SK-N-SH (cell line): Measurements from ENCODE around the gene ENDOG. TPM values are rescaled to one million over a fixed set of nuclear protein-coding genes. Genes with fewer than 3 reads are reported as not detected.
A peak's percentile ranks its signal among the peaks of the same experiment; 100 is the strongest.
"Not testable (repeated sequence)": the region's sequence is repeated elsewhere in the genome, so short reads cannot be mapped to it uniquely, and the experiment has no call there.

ENCODE experiments used
- CTCF ChIA-PET: fragments of 300-600, 350-600 bp; formaldehyde crosslinking; extraction: SDS; loops from one replicate; lab custom pipeline; 2021; lab: Yijun Ruan, JAX
- POLR2A ChIA-PET: fragments of 350-600 bp; sonication (Branson Sonifier 250); formaldehyde crosslinking; extraction: SDS; loops from one replicate; lab custom pipeline; 2020; ENCODE audit warnings: antibody characterized with exemption, inconsistent platforms; lab: Yijun Ruan, JAX
- DNase-seq: peaks from one replicate; pipeline ENCODE4 v3.0.0; 2012
- H2AFZ ChIP-seq: fragments of 200-600 bp; sonication (generic); 2 replicates; pipeline ENCODE4 v1.8.1; 2016; ENCODE audit warnings: antibody characterized with exemption, mild to moderate bottlenecking, low read depth
- H3F3A ChIP-seq: fragments of 200-600 bp; sonication (generic); replicated peaks from 2 replicates; pipeline ENCODE3; 2016; ENCODE audit warnings: antibody characterized with exemption, mild to moderate bottlenecking; ENCODE audit not compliant: insufficient read depth
- H3K27ac ChIP-seq, 2 experiments: fragments of 200-500 bp in 1 of 2; fragments of 200-600 bp in 1 of 2; sonication (Bioruptor generic) in 1 of 2; sonication (generic), shearing (Covaris generic) in 1 of 2; 2 replicates each; pipeline versions ENCODE4 v1.5.1 to v1.6.1; 2014 to 2016; ENCODE audit warnings: low read depth in 2 of 2, inconsistent platforms in 1 of 2, low read length in 1 of 2, mild to moderate bottlenecking in 1 of 2, mixed read lengths in 1 of 2
- H3K27me3 ChIP-seq: fragments of 200-600 bp; sonication (generic), shearing (Covaris generic); 2 replicates; pipeline ENCODE4 v1.6.1; 2016; ENCODE audit warnings: mixed run types; ENCODE audit not compliant: insufficient read depth
- H3K36me3 ChIP-seq, 2 experiments: fragments of 200-500 bp in 1 of 2; fragments of 200-600 bp in 1 of 2; sonication (Bioruptor generic) in 1 of 2; sonication (generic) in 1 of 2; replicated peaks in 1 of 2; 2 replicates each; pipeline versions ENCODE3 to v1.5.1; 2014 to 2016; ENCODE audit warnings: low read length in 1 of 2, mild to moderate bottlenecking in 1 of 2; ENCODE audit not compliant: insufficient read depth in 2 of 2, control insufficient read depth in 1 of 2
- H3K4me1 ChIP-seq, 2 experiments: fragments of 200-500 bp in 1 of 2; fragments of 200-600 bp in 1 of 2; sonication (Bioruptor generic) in 1 of 2; sonication (generic), shearing (Covaris generic) in 1 of 2; 2 replicates each; pipeline versions ENCODE4 v1.5.1 to v1.6.1; 2014 to 2016; ENCODE audit warnings: low read depth in 1 of 2, low read length in 1 of 2, mixed run types in 1 of 2; ENCODE audit not compliant: insufficient read depth in 2 of 2, control insufficient read depth in 1 of 2
- H3K4me2 ChIP-seq: fragments of 200-600 bp; sonication (generic), shearing (Covaris generic); 2 replicates; pipeline ENCODE4 v1.6.1; 2017; ENCODE audit warnings: mixed run types
- H3K4me3 ChIP-seq, 2 experiments: fragments of 200-500 bp in 1 of 2; fragments of 200-600 bp in 1 of 2; sonication (Bioruptor generic) in 1 of 2; sonication (generic), shearing (Covaris generic) in 1 of 2; 2 replicates each; pipeline versions ENCODE4 v1.5.1 to v1.8.1; 2014 to 2016; ENCODE audit warnings: low read depth in 2 of 2, inconsistent platforms in 1 of 2, low read length in 1 of 2, mild to moderate bottlenecking in 1 of 2, mixed read lengths in 1 of 2, moderate library complexity in 1 of 2
- H3K79me2 ChIP-seq: fragments of 200-600 bp; sonication (generic); 2 replicates; pipeline ENCODE4 v1.8.1; 2017; ENCODE audit warnings: mild to moderate bottlenecking; ENCODE audit not compliant: insufficient read depth
- H3K9ac ChIP-seq: fragments of 200-600 bp; sonication (generic); 2 replicates; pipeline ENCODE4 v1.6.1; 2017; ENCODE audit warnings: mixed run types
- H3K9me2 ChIP-seq: fragments of 200-600 bp; sonication (generic); 2 replicates; pipeline ENCODE4 v1.6.1; 2017; ENCODE audit warnings: mixed run types
- H3K9me3 ChIP-seq: fragments of 200-600 bp; sonication (generic); 2 replicates; pipeline ENCODE4 v1.6.1; 2017; ENCODE audit warnings: mixed run types, mild to moderate bottlenecking, moderate library complexity
- H4K20me1 ChIP-seq: fragments of 200-600 bp; sonication (generic); 2 replicates; pipeline ENCODE4 v1.6.1; 2017; ENCODE audit warnings: mild to moderate bottlenecking, mixed run types; ENCODE audit not compliant: insufficient read depth
- FOXM1 ChIP-seq: IDR thresholded peaks from 2 replicates; pipeline ENCODE4 v1.4.0; 2012; ENCODE audit warnings: low read depth, mild to moderate bottlenecking
- TCF12 ChIP-seq: IDR thresholded peaks from 2 replicates; pipeline ENCODE4 v1.4.0; 2012
- WGBS: methylation state at CpG from one replicate; pipeline ENCODE4 v1.1.6; 2017; ENCODE audit warnings: low lambda C conversion rate; 5-methylcytosine and 5-hydroxymethylcytosine counted together
- polyA plus RNA-seq, 3 experiments: library from polyadenylated mRNA; depleted of rRNA; stranded (reverse); fragments of >200 nt; gene quantifications; 2 replicates each; pipeline ENCODE4 v1.2.3, GENCODE V29; 2012
- TF ChIP-seq, protein P1 (sequence below): fragments of 150-350 bp; IDR thresholded peaks from 2 replicates; pipeline ENCODE4 v1.6.1; 2016; ENCODE audit warnings: mild to moderate bottlenecking, low read depth, low read length
- TF ChIP-seq, protein P2 (sequence below): IDR thresholded peaks from 2 replicates; pipeline ENCODE4 v1.4.0; 2012; ENCODE audit warnings: low read depth, borderline replicate concordance

ENDOG gene
- polyA plus RNA-seq, 1 of the 3 experiments (the other 2 are of a cell fraction): 26.6 TPM

DNA sequence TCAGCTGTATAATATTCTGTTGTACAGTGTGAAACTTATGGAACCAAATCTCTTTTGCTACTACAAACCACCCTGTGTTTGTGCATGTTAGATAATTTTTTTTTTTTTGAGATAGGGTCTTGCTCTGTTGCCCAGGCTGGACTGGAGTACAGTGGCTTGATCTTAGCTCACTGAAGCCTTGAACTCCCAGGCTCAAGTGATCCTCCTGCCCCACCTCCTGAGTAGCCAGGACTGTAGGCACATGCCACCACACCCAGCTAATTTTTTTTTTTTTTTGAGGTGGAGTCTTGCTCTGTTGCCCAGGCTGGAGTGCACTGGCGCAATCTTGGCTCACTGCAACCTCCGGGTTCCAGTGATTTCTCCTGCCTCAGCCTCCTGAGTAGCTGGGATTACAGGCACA, 23.3 kb upstream of the ENDOG start:
- H3K9ac ChIP-seq, H3K27me3 ChIP-seq, H2AFZ ChIP-seq, H3F3A ChIP-seq, DNase-seq, H3K4me3 ChIP-seq, H4K20me1 ChIP-seq, H3K9me2 ChIP-seq, H3K79me2 ChIP-seq, POLR2A ChIA-PET, H3K9me3 ChIP-seq, H3K4me1 ChIP-seq, H3K27ac ChIP-seq, H3K4me2 ChIP-seq, CTCF ChIA-PET: not testable (repeated sequence)
- peaks cover 29 to 50% of the 10 kb centered on the region in 2 experiments for H3K36me3 ChIP-seq
- WGBS: 44% methylated on average over 2 of the region's 2 CpGs

DNA sequence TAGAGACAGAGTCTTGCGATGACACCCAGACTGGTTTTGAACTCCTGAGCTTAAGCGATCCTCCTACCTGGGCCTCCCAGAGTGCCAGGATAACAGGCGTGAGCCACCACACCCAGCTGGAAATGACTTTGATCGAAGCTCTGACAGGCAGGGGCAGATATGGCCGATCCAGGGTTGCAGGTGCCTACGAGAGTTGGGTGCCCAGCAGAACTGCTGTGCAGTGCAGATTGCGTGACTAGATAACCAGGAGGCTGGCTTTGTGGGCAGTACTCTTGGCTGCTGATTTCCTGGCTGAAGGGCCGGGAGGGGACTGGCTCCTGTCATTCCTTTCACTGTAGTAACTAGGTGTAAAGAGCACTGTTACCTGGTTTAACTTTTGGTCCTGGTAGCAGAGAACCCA, 19.4 kb upstream of the ENDOG start:
- peaks cover 36 to 50% of the 10 kb centered on the region in 2 experiments for H3K36me3 ChIP-seq
- no peaks in the 10 kb centered on the region for H3K27me3 ChIP-seq
- no peaks in the 10 kb centered on the region for H3K9me2 ChIP-seq
- no peak overlapping the region for H3K27ac ChIP-seq
- CTCF ChIA-PET: no interaction called here
- POLR2A ChIA-PET: no interaction called here
- H4K20me1 ChIP-seq: no peaks in the 10 kb centered on the region
- no peak overlapping the region for H3K4me2 ChIP-seq
- peak; percentile 13 for DNase-seq
- no peaks in the 10 kb centered on the region for H3K79me2 ChIP-seq
- H3K9me3 ChIP-seq: no peaks in the 10 kb centered on the region
- H3K4me1 ChIP-seq: no peaks in the 10 kb centered on the region
- no peak for TF ChIP-seq TCF12
- no peak for TF ChIP-seq FOXM1
- TF ChIP-seq, protein P1, sequence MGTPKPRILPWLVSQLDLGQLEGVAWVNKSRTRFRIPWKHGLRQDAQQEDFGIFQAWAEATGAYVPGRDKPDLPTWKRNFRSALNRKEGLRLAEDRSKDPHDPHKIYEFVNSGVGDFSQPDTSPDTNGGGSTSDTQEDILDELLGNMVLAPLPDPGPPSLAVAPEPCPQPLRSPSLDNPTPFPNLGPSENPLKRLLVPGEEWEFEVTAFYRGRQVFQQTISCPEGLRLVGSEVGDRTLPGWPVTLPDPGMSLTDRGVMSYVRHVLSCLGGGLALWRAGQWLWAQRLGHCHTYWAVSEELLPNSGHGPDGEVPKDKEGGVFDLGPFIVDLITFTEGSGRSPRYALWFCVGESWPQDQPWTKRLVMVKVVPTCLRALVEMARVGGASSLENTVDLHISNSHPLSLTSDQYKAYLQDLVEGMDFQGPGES: no peak
- no peak overlapping the region for H3K9ac ChIP-seq
- H2AFZ ChIP-seq: no peak overlapping the region
- H3F3A ChIP-seq: no peaks in the 10 kb centered on the region
- no peak overlapping the region for H3K4me3 ChIP-seq
- 80% methylated on average over 8 of the region's 8 CpGs for WGBS

DNA sequence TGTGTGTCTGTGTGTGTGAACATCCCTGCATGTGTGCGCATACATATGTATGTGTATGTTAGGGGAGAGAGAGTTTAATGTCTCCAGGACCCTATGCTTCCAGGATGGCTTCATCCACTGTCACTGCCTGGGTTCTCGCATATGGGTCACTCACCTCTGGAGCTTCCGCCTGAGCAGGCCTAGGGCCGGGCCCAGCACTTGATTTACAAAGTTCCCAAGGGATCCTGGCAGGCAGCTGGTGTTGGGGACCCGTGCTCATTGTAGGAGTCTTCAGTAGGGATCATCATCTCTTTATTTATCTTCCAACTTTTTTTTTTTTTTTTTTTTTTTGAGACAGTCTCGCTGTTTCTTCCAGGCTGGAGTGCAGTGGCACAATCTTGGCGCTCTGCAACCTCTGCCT, 18.2 kb upstream of the ENDOG start:
- no peak overlapping the region for H3K27ac ChIP-seq
- H3F3A ChIP-seq: no peaks in the 10 kb centered on the region
- DNase-seq: no peak
- no peaks in the 10 kb centered on the region for H3K9me3 ChIP-seq
- no peak overlapping the region for H3K9ac ChIP-seq
- H4K20me1 ChIP-seq: no peaks in the 10 kb centered on the region
- H3K9me2 ChIP-seq: no peaks in the 10 kb centered on the region
- no peaks in the 10 kb centered on the region for H3K4me1 ChIP-seq
- peaks cover 38 to 44% of the 10 kb centered on the region in 2 experiments for H3K36me3 ChIP-seq
- H3K79me2 ChIP-seq: no peaks in the 10 kb centered on the region
- no peaks in the 10 kb centered on the region for H3K27me3 ChIP-seq
- H3K4me3 ChIP-seq: no peak overlapping the region
- no peak overlapping the region for H2AFZ ChIP-seq
- WGBS: 98% methylated on average over 7 of the region's 7 CpGs
- H3K4me2 ChIP-seq: no peak overlapping the region
- ChIA-PET POLR2A (interaction anchor here (0.8 kb wide), 1 partner anchor 11 kb away, joined by 3 read pairs; no protein-coding TSS in a partner anchor), CTCF (interaction anchor here (0.9 kb wide), 1 partner anchor 19 kb away, joined by 3 read pairs; no protein-coding TSS in a partner anchor)
- TF ChIP-seq, protein P2, sequence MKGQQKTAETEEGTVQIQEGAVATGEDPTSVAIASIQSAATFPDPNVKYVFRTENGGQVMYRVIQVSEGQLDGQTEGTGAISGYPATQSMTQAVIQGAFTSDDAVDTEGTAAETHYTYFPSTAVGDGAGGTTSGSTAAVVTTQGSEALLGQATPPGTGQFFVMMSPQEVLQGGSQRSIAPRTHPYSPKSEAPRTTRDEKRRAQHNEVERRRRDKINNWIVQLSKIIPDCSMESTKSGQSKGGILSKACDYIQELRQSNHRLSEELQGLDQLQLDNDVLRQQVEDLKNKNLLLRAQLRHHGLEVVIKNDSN: no peak
